Ishikawa (cell line): ENCODE measurements around the gene PALS2.

Experiments
- EP300 ChIP-seq: IDR thresholded peaks from 2 replicates; pipeline ENCODE4 v1.6.1; 2012; ENCODE audit warnings: borderline replicate concordance
- MAX ChIP-seq: IDR thresholded peaks from 2 replicates; pipeline ENCODE4 v1.6.1; 2012
- TCF12 ChIP-seq: IDR thresholded peaks from 2 replicates; pipeline ENCODE4 v1.6.1; 2012; ENCODE audit warnings: low read depth

- TF ChIP-seq MAX (no peak), EP300 (no peak), TCF12 (no peak)
Observed at GRCh38 chr7:24611130-24611529, 37.9 kb downstream of the PALS2 start.
